ENCODE results near the gene NUMA1. TPM values are rescaled to one million over a fixed set of nuclear protein-coding genes. Genes with fewer than 3 reads are reported as not detected.

NUMA1 gene
- total and polyA plus RNA-seq, 2 of the 8 experiments (the other 6 are each of a cell fraction or from before 2014, with no cell fraction given), result 101 to 107 TPM

- TF ChIP-seq, protein P1, sequence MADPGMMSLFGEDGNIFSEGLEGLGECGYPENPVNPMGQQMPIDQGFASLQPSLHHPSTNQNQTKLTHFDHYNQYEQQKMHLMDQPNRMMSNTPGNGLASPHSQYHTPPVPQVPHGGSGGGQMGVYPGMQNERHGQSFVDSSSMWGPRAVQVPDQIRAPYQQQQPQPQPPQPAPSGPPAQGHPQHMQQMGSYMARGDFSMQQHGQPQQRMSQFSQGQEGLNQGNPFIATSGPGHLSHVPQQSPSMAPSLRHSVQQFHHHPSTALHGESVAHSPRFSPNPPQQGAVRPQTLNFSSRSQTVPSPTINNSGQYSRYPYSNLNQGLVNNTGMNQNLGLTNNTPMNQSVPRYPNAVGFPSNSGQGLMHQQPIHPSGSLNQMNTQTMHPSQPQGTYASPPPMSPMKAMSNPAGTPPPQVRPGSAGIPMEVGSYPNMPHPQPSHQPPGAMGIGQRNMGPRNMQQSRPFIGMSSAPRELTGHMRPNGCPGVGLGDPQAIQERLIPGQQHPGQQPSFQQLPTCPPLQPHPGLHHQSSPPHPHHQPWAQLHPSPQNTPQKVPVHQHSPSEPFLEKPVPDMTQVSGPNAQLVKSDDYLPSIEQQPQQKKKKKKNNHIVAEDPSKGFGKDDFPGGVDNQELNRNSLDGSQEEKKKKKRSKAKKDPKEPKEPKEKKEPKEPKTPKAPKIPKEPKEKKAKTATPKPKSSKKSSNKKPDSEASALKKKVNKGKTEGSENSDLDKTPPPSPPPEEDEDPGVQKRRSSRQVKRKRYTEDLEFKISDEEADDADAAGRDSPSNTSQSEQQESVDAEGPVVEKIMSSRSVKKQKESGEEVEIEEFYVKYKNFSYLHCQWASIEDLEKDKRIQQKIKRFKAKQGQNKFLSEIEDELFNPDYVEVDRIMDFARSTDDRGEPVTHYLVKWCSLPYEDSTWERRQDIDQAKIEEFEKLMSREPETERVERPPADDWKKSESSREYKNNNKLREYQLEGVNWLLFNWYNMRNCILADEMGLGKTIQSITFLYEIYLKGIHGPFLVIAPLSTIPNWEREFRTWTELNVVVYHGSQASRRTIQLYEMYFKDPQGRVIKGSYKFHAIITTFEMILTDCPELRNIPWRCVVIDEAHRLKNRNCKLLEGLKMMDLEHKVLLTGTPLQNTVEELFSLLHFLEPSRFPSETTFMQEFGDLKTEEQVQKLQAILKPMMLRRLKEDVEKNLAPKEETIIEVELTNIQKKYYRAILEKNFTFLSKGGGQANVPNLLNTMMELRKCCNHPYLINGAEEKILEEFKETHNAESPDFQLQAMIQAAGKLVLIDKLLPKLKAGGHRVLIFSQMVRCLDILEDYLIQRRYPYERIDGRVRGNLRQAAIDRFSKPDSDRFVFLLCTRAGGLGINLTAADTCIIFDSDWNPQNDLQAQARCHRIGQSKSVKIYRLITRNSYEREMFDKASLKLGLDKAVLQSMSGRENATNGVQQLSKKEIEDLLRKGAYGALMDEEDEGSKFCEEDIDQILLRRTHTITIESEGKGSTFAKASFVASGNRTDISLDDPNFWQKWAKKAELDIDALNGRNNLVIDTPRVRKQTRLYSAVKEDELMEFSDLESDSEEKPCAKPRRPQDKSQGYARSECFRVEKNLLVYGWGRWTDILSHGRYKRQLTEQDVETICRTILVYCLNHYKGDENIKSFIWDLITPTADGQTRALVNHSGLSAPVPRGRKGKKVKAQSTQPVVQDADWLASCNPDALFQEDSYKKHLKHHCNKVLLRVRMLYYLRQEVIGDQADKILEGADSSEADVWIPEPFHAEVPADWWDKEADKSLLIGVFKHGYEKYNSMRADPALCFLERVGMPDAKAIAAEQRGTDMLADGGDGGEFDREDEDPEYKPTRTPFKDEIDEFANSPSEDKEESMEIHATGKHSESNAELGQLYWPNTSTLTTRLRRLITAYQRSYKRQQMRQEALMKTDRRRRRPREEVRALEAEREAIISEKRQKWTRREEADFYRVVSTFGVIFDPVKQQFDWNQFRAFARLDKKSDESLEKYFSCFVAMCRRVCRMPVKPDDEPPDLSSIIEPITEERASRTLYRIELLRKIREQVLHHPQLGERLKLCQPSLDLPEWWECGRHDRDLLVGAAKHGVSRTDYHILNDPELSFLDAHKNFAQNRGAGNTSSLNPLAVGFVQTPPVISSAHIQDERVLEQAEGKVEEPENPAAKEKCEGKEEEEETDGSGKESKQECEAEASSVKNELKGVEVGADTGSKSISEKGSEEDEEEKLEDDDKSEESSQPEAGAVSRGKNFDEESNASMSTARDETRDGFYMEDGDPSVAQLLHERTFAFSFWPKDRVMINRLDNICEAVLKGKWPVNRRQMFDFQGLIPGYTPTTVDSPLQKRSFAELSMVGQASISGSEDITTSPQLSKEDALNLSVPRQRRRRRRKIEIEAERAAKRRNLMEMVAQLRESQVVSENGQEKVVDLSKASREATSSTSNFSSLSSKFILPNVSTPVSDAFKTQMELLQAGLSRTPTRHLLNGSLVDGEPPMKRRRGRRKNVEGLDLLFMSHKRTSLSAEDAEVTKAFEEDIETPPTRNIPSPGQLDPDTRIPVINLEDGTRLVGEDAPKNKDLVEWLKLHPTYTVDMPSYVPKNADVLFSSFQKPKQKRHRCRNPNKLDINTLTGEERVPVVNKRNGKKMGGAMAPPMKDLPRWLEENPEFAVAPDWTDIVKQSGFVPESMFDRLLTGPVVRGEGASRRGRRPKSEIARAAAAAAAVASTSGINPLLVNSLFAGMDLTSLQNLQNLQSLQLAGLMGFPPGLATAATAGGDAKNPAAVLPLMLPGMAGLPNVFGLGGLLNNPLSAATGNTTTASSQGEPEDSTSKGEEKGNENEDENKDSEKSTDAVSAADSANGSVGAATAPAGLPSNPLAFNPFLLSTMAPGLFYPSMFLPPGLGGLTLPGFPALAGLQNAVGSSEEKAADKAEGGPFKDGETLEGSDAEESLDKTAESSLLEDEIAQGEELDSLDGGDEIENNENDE (IDR thresholded peaks at IDR 0.05; ENCODE audit: insufficient replicate concordance, low read length), result no peak
- TF ChIP-seq KDM1A (IDR thresholded peaks at IDR 0.05; ENCODE audit: borderline replicate concordance, low read length) (no peak), BCL11A (IDR thresholded peaks at IDR 0.05; ENCODE audit: low read depth in 2 of 2, low read length in 2 of 2) (no peak), CBX5 (IDR thresholded peaks at IDR 0.05; ENCODE audit: low read depth, low read length) (no peak), PHF8 (conservative IDR thresholded peaks at IDR 0.05; ENCODE audit: low read depth, low read length) (no peak)
These were observed 34.2 kb upstream of the NUMA1 start (continued) for GRCh38 chr11:72114570-72114969.
